ENCODE results near the gene PRDM8. TPM values are rescaled to one million over a fixed set of nuclear protein-coding genes. Genes with fewer than 3 reads are reported as not detected.

PRDM8 gene
- total RNA-seq, result 0.50 and 0.66 TPM in 2 replicates

DNA sequence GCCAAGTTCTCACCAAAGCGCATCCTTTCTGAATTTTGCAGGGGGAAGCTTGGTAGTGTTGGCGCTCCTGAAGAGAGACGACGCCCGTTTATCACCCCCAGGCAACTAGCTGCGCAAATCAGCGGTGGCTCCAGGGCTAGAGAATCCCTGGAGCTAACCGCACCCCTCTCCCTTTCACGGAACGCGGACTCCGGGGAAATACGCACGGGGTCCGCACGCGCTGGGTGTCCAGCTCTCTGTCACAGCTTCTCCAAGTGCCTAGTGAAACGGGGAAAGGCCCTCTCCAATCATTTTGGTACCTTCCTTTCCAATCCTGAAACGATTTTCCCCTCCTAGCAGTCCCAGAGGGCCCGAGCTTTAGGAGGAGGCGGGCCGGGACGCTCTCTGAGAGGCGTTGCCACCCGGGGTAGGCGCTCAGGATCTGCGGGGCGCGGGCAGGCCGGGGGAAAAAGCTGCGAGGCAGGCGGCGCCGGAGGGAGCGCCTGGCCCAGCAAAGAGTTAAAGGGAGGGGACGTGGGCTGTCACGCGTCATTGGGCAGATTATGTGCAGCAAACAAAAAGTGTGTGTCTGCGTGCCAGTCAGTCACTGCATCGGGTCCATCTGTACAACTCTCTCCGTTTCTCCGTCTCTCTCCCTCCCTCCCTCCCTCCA is at the start of gene PRDM8:
PRDM8 (plus strand) TSS at position 582 of the 652 bp plus-strand sequence. CDS start 2,578 bp downstream, outside the sequence.

Other genes starting within 250 kb of the PRDM8 start
- 57.2 and 63.4 TPM in 2 replicates for gene ANTXR2, start 124.3 kb upstream of the PRDM8 start, total RNA-seq
- gene FGF5, start 69.2 kb downstream of the PRDM8 start, total RNA-seq, result 0.86 and 1.6 TPM in 2 replicates
- not detected in 2 replicates for gene CFAP299, start 138.2 kb downstream of the PRDM8 start, total RNA-seq

Data from thoracic aorta endothelial cell (primary cell).